HEK293 (cell line): Measurements from ENCODE around the gene HOXC10.

Experiments used
- CTCF ChIA-PET: fragments of 350-600 bp; formaldehyde crosslinking; extraction: SDS; loops from one replicate; lab custom pipeline; 2021; ENCODE audit warnings: antibody characterized with exemption; lab: Yijun Ruan, JAX
- POLR2A ChIA-PET: fragments of 300-600 bp; formaldehyde crosslinking; extraction: SDS; loops from one replicate; lab custom pipeline; 2020; ENCODE audit warnings: antibody characterized with exemption, inconsistent platforms; lab: Yijun Ruan, JAX
- H3K27ac ChIP-seq: fragments of 200-500 bp; sonication (Bioruptor generic); 2 replicates; pipeline ENCODE4 v1.5.1; 2014; ENCODE audit warnings: low read depth, low read length, control low read depth, inconsistent platforms; ENCODE audit errors: extremely low read depth
- H3K36me3 ChIP-seq, 2 experiments: fragments of 200-500 bp in 1 of 2; sonication (Bioruptor generic) in 1 of 2; 1 replicate in 1 of 2; 2 replicates in 1 of 2; pipeline ENCODE4 v1.5.1; 2014 to 2017; ENCODE audit warnings: inconsistent platforms in 2 of 2, low read length in 2 of 2; ENCODE audit not compliant: control insufficient read depth in 2 of 2, insufficient read depth in 1 of 2
- H3K4me1 ChIP-seq: fragments of 200-500 bp; sonication (Bioruptor generic); 2 replicates; pipeline ENCODE4 v1.5.1; 2014; ENCODE audit warnings: mild to moderate bottlenecking, low read length, inconsistent platforms; ENCODE audit not compliant: control insufficient read depth, insufficient read depth
- H3K4me3 ChIP-seq: 2 replicates; pipeline ENCODE4 v1.5.1; 2011; ENCODE audit warnings: low read depth, mild to moderate bottlenecking, control low read depth, low read length, moderate library complexity
- H3K9me3 ChIP-seq: fragments of 200-500 bp; sonication (Bioruptor generic); 2 replicates; pipeline ENCODE4 v1.5.1; 2014; ENCODE audit warnings: low read depth, low read length, inconsistent platforms; ENCODE audit not compliant: control insufficient read depth, insufficient read depth
- BCL6B ChIP-seq: fragments of 450-650 bp; formaldehyde crosslinking; IDR thresholded peaks from 2 replicates; pipeline ENCODE4 v1.5.1; 2017; ENCODE audit warnings: missing biosample characterization, missing genetic modification characterization
- INSM2 ChIP-seq: fragments of 450-650 bp; formaldehyde crosslinking; IDR thresholded peaks from 2 replicates; pipeline ENCODE4 v1.5.1; 2016; ENCODE audit warnings: missing biosample characterization, missing genetic modification characterization
- REST ChIP-seq: fragments of 450-650 bp; formaldehyde crosslinking; IDR thresholded peaks from 2 replicates; pipeline ENCODE4 v1.5.1; 2016; ENCODE audit warnings: missing biosample characterization, missing genetic modification characterization
- SCRT2 ChIP-seq: fragments of 450-650 bp; formaldehyde crosslinking; IDR thresholded peaks from 2 replicates; pipeline ENCODE4 v1.5.1; 2016; ENCODE audit warnings: missing biosample characterization, missing genetic modification characterization
- ZBTB11 ChIP-seq: fragments of 450-650 bp; formaldehyde crosslinking; conservative IDR thresholded peaks from 2 replicates; pipeline ENCODE4 v1.5.1; 2016; ENCODE audit warnings: low read depth, missing biosample characterization, missing genetic modification characterization
- ZBTB20 ChIP-seq: fragments of 450-650 bp; formaldehyde crosslinking; IDR thresholded peaks from 2 replicates; pipeline ENCODE4 v1.5.1; 2016; ENCODE audit warnings: missing biosample characterization, missing genetic modification characterization
- ZBTB48 ChIP-seq: fragments of 450-650 bp; formaldehyde crosslinking; IDR thresholded peaks from 2 replicates; pipeline ENCODE4 v1.5.1; 2016; ENCODE audit warnings: missing biosample characterization, missing genetic modification characterization
- ZNF146 ChIP-seq: fragments of 450-650 bp; formaldehyde crosslinking; IDR thresholded peaks from 2 replicates; pipeline ENCODE4 v1.5.1; 2016; ENCODE audit warnings: missing biosample characterization, missing genetic modification characterization
- ZNF169 ChIP-seq: fragments of 450-650 bp; formaldehyde crosslinking; IDR thresholded peaks from 2 replicates; pipeline ENCODE4 v1.5.1; 2016; ENCODE audit warnings: missing biosample characterization, missing genetic modification characterization
- ZNF324 ChIP-seq: fragments of 450-650 bp; formaldehyde crosslinking; IDR thresholded peaks from 2 replicates; pipeline ENCODE4 v1.5.1; 2016; ENCODE audit warnings: missing biosample characterization, missing genetic modification characterization
- ZNF37A ChIP-seq: fragments of 450-650 bp; IDR thresholded peaks from 2 replicates; pipeline ENCODE4 v1.5.1; 2018; ENCODE audit warnings: missing biosample characterization, missing genetic modification characterization
- ZNF530 ChIP-seq: fragments of 450-650 bp; formaldehyde crosslinking; IDR thresholded peaks from 2 replicates; pipeline ENCODE4 v1.5.1; 2016; ENCODE audit warnings: low read depth, missing biosample characterization, missing genetic modification characterization
- ZNF560 ChIP-seq: fragments of 450-650 bp; formaldehyde crosslinking; IDR thresholded peaks from 2 replicates; pipeline ENCODE4 v1.5.1; 2017; ENCODE audit warnings: missing biosample characterization, missing genetic modification characterization, borderline replicate concordance
- ZNF707 ChIP-seq: fragments of 450-650 bp; formaldehyde crosslinking; IDR thresholded peaks from 2 replicates; pipeline ENCODE4 v1.5.1; 2016; ENCODE audit warnings: missing biosample characterization, missing genetic modification characterization
- TF ChIP-seq, protein P1 (sequence below): IDR thresholded peaks from 2 replicates; pipeline ENCODE4 v1.6.1; 2011; ENCODE audit warnings: mild to moderate bottlenecking, low read depth, low read length, borderline replicate concordance
- TF ChIP-seq, protein P2 (sequence below): fragments of 450-650 bp; formaldehyde crosslinking; IDR thresholded peaks from 2 replicates; pipeline ENCODE4 v1.5.1; 2016; ENCODE audit warnings: missing biosample characterization, missing genetic modification characterization
- TF ChIP-seq, protein P3 (sequence below): fragments of 450-650 bp; formaldehyde crosslinking; IDR thresholded peaks from 2 replicates; pipeline ENCODE4 v1.5.1; 2016; ENCODE audit warnings: missing biosample characterization, missing genetic modification characterization

Gene HOXC10

GRCh38 chr12:54008260-54008552, 23.3 kb downstream of the HOXC10 start:
- CTCF ChIA-PET: interaction anchor here (0.7 to 7.9 kb wide), 21 partner anchors 8 to 261 kb away, joined by 3 to 111 read pairs (median 7); partner anchors contain the start of genes HOXC5 and SMUG1
- H3K27ac ChIP-seq: peak overlapping the region; percentile 57; the same call in 1 of the 2 replicates
- TF ChIP-seq ZNF324 (tag by site-specific recombination): no peak
- TF ChIP-seq SCRT2 (tag by site-specific recombination): 0 out of 2 replicates have a peak, but pooled peaks have one; percentile 40
- TF ChIP-seq ZNF707 (tag by site-specific recombination): no peak
- TF ChIP-seq, protein P1, sequence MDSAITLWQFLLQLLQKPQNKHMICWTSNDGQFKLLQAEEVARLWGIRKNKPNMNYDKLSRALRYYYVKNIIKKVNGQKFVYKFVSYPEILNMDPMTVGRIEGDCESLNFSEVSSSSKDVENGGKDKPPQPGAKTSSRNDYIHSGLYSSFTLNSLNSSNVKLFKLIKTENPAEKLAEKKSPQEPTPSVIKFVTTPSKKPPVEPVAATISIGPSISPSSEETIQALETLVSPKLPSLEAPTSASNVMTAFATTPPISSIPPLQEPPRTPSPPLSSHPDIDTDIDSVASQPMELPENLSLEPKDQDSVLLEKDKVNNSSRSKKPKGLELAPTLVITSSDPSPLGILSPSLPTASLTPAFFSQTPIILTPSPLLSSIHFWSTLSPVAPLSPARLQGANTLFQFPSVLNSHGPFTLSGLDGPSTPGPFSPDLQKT: no peak
- TF ChIP-seq BCL6B (tag by site-specific recombination): no peak
- TF ChIP-seq ZNF146 (tag by site-specific recombination): no peak
- no peak for TF ChIP-seq ZNF169 (tag by site-specific recombination)
- peak; percentile 48 for TF ChIP-seq ZBTB20 (tag by site-specific recombination)
- TF ChIP-seq ZBTB48: peak; percentile 50; the same call in 1 of the 2 replicates
- TF ChIP-seq, protein P2, sequence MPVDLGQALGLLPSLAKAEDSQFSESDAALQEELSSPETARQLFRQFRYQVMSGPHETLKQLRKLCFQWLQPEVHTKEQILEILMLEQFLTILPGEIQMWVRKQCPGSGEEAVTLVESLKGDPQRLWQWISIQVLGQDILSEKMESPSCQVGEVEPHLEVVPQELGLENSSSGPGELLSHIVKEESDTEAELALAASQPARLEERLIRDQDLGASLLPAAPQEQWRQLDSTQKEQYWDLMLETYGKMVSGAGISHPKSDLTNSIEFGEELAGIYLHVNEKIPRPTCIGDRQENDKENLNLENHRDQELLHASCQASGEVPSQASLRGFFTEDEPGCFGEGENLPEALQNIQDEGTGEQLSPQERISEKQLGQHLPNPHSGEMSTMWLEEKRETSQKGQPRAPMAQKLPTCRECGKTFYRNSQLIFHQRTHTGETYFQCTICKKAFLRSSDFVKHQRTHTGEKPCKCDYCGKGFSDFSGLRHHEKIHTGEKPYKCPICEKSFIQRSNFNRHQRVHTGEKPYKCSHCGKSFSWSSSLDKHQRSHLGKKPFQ (tag by site-specific recombination): no peak
- no peak for TF ChIP-seq REST (tag by site-specific recombination)
- TF ChIP-seq, all 188 proteins: peak for 3
- POLR2A ChIA-PET: interaction anchor here (0.6 to 2.6 kb wide), 9 partner anchors 8 to 271 kb away, joined by 3 to 39 read pairs (median 8); partner anchors contain the start of genes CBX5, HOXC5 and HOXC9
- H3K4me1 ChIP-seq: peaks cover 35% of the 10 kb centered on the region
- peaks cover 3 to 6% of the 10 kb centered on the region in 2 experiments; a peak in 1 of 3 replicates for H3K36me3 ChIP-seq
- no peaks in the 10 kb centered on the region for H3K9me3 ChIP-seq
- H3K4me3 ChIP-seq: no peak overlapping the region

- CTCF ChIA-PET: interaction anchor here (0.6 to 7.9 kb wide), 24 partner anchors 7 to 351 kb away, joined by 3 to 111 read pairs (median 4); partner anchors contain the start of genes HOXC10, HOXC4, HOXC5 and SMUG1
- H3K4me3 ChIP-seq: peak overlapping the region; percentile 47
- TF ChIP-seq INSM2: no peak
- no peak for TF ChIP-seq ZBTB11 (tag by site-specific recombination)
- TF ChIP-seq ZNF530 (tag by site-specific recombination): no peak
- TF ChIP-seq, protein P3, sequence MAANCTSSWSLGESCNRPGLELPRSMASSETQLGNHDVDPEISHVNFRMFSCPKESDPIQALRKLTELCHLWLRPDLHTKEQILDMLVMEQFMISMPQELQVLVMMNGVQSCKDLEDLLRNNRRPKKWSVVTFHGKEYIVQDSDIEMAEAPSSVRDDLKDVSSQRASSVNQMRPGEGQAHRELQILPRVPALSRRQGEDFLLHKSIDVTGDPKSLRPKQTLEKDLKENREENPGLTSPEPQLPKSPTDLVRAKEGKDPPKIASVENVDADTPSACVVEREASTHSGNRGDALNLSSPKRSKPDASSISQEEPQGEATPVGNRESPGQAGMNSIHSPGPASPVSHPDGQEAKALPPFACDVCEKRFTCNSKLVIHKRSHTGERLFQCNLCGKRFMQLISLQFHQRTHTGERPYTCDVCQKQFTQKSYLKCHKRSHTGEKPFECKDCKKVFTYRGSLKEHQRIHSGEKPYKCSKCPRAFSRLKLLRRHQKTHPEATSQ (tag by site-specific recombination): no peak
- TF ChIP-seq ZNF560 (tag by site-specific recombination): no peak
- peak; percentile 47; the same call in 1 of the 2 replicates for TF ChIP-seq ZBTB20 (tag by site-specific recombination)
- TF ChIP-seq ZNF37A (tag by site-specific recombination): no peak
Measured at GRCh38 chr12:54009171-54010052, 24.5 kb downstream of the HOXC10 start.

More at GRCh38 chr12:54009171-54010052, 24.5 kb downstream of the HOXC10 start:
- H3K36me3 ChIP-seq: no peaks in the 10 kb centered on the region
- POLR2A ChIA-PET: interaction anchor here (0.6 to 2.6 kb wide), 14 partner anchors 8 to 270 kb away, joined by 3 to 39 read pairs (median 7); partner anchors contain the start of genes CBX5, HOXC4, HOXC5 and HOXC6
- H3K9me3 ChIP-seq: no peaks in the 10 kb centered on the region
- peaks cover 35% of the 10 kb centered on the region for H3K4me1 ChIP-seq
- H3K27ac ChIP-seq: peak overlapping the region; percentile 93
